GM12892 (cell line): ENCODE measurements around the gene TEX261.

Experiments
- DNase-seq: peaks from one replicate; pipeline ENCODE4 v3.0.0; 2011; ENCODE audit not compliant: insufficient read length
- FAIRE-seq: peaks from 2 replicates; lab custom pipeline; 2011; peaks lifted over from hg19 to GRCh38; lab: Jason Lieb, UNC
- POLR2A ChIP-seq: IDR thresholded peaks from 2 replicates; pipeline ENCODE4 v1.6.1; 2011; ENCODE audit warnings: low read depth, low read length, control low read depth
- POLR2AphosphoS5 ChIP-seq: IDR thresholded peaks from 2 replicates; pipeline ENCODE4 v1.6.1; 2011; ENCODE audit warnings: low read depth, low read length, control low read depth
- TAF1 ChIP-seq: IDR thresholded peaks from 2 replicates; pipeline ENCODE4 v1.6.1; 2011; ENCODE audit warnings: low read depth, mild to moderate bottlenecking, control low read depth, low read length, borderline replicate concordance

TEX261 gene

DNA sequence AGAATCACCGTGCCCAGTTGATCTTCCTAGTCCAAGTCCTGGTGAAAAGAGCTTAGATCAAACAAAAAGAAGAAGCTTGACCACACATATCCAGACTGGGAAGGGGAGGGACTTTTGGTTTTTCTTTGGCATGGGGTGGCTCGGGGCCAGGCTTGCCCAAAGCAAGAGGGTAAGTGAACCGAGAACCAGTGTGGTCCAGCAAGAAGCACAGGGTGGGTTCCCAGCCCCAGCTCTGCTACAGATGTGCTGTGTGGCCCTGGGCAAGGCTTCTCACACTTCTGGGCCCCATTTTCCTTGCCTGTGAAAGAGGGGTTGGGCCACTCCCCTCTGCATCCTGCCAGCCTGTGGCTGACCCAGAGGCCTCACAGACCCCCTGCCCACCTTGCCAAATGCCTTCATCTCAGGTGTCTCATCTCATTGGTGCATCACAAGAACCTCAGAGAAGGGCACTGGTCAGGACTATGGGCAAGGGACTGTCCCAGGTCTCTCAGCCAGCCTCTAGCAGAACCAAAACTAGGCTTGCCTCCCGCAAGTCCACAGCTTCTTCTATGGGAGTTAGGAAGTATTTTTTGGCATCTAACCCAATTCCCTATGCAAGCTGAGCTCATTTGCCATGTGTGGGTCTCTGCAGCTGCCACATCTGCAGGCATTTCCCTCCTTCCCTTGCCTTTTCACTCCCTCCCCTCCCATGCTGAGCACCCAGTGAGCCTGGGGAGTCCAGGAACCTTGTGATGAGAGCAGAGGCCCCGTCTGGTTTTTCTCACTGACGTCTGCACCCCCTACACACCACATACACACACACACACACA, 52.1 kb downstream of the TEX261 start:
- FAIRE-seq = no peak
- DNase-seq = no peak
- TF ChIP-seq POLR2AphosphoS5 (no peak), POLR2A (no peak), TAF1 (no peak)

DNA sequence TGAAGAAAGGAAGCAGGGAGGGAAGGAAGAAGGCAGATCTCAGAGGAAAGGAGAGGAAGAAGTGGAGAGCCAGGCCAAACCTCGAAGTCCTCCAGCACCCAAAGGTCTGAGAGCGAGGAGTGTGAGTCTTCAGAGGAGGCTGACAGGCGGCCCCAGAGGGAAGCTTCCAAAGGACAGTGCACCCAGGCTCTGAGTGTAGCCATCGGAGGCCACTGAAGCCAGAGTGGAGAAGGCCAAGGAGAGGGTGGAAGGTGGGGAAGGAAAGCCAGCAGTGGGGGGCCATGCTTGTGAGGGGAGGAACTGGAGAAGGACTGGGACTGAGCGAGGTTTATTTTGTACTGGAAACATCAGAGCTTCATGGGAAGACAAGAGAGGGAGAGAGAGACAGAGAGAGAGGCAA, 53.0 kb downstream of the TEX261 start:
- TF ChIP-seq POLR2AphosphoS5 (no peak), TAF1 (no peak), POLR2A (no peak)
- no peak for FAIRE-seq
- no peak for DNase-seq

DNA sequence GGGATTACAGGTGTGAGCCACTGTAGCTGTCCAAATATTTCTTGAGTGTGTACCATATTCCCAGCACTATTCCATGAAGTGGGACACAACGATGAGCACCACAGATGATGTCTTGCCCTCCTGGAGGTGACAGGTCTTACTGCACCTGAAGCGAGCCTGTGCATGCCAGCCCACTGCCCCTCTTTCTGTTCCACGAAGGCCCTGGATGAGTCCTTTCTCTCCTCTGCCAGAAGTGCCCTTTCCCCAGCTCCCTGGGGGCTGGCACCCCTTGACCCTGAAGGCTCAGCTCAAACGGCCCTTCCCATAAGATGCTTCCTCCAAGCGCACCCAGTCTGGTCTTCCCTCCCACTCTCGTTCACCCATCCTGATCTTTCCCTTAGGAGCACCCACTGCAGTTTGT, 53.5 kb downstream of the TEX261 start:
- FAIRE-seq = no peak
- TF ChIP-seq POLR2A = no peak
- no peak for TF ChIP-seq TAF1
- TF ChIP-seq POLR2AphosphoS5 = no peak
- DNase-seq = no peak

- FAIRE-seq (no peak), DNase-seq (no peak)
- no peak for TF ChIP-seq POLR2A
Measured at GRCh38 chr2:70939839-70940580, 54.7 kb downstream of the TEX261 start.

- TF ChIP-seq TAF1 (no peak), POLR2A (no peak), POLR2AphosphoS5 (no peak)
- DNase-seq = no peak
- no peak for FAIRE-seq
Measured at GRCh38 chr2:70939001-70939838, 55.5 kb downstream of the TEX261 start.

GRCh38 chr2:70938586-70938950, 56.1 kb downstream of the TEX261 start:
- DNase-seq (no peak), FAIRE-seq (no peak)
- TF ChIP-seq TAF1 (no peak), POLR2AphosphoS5 (no peak), POLR2A (no peak)

- TF ChIP-seq POLR2AphosphoS5 (no peak), TAF1 (no peak), POLR2A (no peak)
- FAIRE-seq (no peak), DNase-seq (no peak)
Measured at GRCh38 chr2:70937866-70938585, 56.6 kb downstream of the TEX261 start.

DNA sequence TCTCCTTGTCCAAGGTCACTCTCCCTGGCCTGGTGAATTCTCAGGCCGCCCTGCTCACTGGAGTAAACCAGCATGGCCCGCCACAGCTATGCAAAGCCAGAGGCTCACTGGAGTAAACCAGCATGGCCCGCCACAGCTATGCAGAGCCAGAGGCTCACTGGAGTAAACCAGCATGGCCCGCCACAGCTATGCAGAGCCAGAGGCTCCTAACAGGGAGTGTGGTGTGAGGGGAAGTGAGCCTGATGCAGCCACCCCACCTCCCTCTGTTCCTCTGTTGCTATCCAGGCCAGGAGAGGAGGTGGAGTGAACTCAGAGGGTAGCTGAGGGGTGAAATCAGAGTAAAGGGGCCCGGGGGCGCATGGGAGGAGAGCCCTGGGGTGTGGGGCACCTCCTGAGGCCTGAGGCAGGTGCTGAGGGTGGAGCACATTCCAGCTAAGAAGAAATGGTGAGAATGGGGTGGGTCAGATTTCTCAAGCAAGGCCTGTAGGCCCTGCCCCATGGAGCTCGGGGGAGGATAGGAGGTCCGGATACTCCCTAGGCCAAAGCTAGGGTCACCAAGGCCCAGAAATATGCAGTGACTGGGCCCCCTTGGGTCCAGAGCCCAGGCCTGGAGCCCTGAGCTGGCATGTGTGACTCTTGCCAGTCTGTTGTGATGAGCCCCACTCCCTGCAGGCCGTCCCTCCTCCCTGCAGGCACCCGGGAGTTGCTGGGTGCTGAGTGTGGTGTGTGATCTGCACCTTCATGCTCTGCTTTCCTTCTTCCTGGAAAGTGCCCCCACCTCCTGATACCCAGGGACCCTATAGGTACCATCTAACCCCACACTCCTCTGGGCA, 57.5 kb downstream of the TEX261 start:
- DNase-seq (no peak), FAIRE-seq (no peak)

DNA sequence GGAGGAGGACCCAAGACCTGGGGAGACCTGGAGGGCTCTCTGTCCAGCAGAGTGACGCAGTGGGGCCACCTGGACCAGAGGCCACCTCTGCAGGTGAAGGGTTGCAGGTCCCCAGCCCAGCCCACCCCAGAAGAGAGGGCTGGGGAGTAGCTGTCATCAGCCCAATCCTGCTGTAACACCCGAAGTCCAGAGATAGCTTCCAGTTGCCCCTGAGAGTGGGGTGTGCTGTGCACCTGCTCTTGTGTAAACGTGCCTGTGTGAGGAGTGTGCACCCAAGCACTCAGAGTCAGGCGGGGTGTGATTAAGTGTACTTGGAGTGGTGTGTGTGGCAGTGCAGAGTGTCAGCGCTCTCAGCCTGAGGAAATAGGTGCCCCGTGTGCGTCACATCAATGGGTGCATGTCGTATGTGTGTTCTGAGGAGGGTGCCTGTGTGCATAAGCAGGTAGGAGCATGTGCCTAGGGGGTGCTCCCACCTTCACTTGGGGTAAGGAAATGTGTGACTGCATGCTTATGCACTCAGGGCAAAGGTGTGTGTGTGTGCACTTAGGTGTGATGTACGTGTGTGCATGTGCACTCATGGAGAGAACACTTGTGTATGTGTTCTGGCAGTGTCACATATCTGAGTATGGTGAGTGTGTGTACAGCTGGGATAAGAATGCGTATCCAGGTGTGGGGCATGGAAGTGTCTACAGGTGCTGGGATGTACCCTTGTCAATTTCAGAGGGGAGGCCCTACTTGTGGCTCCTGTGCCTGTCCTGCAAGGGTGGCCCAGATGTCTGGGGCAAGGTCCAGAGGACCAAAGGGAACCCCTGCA, 58.3 kb downstream of the TEX261 start:
- no peak for FAIRE-seq
- no peak for DNase-seq
- TF ChIP-seq POLR2A = no peak
- TF ChIP-seq TAF1 = no peak

More for the DNA sequence above, 57.5 kb downstream of the TEX261 start:
- TF ChIP-seq TAF1 = no peak
- TF ChIP-seq POLR2AphosphoS5 = no peak
- TF ChIP-seq POLR2A = no peak
